SU-DHL-6 (cell line): ENCODE measurements around the gene MROH8.

ENCODE experiments used
- EZH2phosphoT487 ChIP-seq: fragments of 200-600 bp; sonication (generic), shearing (Covaris generic); conservative IDR thresholded peaks from 2 replicates; pipeline ENCODE4 v1.6.1; 2018; ENCODE audit warnings: mild to moderate bottlenecking, antibody characterized with exemption, low read length, moderate library complexity, mixed read lengths
- TF ChIP-seq, protein P1 (sequence below): fragments of 200-600 bp; sonication (generic); IDR thresholded peaks from one replicate; pipeline ENCODE4 v1.5.1; 2017; ENCODE audit warnings: antibody characterized with exemption, mild to moderate bottlenecking, low read length, moderate library complexity; ENCODE audit not compliant: insufficient read depth, poor library complexity, severe bottlenecking

DNA sequence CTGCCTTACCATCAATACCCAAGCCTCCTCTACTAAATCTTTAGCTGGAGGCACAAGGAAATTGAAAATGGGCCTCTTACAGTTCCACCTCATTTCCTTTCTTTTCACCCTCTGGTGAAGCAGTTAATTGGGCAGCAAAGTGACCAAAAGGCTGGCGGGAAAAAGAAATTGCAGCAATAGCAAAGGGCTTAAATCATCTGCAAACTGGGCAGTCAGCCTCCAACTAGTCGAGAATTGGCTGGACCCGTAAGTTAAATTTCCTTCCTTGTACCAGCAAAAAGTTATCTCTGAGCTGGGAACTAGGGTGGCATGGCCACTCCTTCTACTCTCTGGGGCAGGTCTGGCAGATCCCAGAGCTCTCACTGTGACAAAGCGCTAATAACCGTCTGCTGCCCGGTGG, 48.7 kb upstream of the MROH8 start:
- TF ChIP-seq, protein P1, sequence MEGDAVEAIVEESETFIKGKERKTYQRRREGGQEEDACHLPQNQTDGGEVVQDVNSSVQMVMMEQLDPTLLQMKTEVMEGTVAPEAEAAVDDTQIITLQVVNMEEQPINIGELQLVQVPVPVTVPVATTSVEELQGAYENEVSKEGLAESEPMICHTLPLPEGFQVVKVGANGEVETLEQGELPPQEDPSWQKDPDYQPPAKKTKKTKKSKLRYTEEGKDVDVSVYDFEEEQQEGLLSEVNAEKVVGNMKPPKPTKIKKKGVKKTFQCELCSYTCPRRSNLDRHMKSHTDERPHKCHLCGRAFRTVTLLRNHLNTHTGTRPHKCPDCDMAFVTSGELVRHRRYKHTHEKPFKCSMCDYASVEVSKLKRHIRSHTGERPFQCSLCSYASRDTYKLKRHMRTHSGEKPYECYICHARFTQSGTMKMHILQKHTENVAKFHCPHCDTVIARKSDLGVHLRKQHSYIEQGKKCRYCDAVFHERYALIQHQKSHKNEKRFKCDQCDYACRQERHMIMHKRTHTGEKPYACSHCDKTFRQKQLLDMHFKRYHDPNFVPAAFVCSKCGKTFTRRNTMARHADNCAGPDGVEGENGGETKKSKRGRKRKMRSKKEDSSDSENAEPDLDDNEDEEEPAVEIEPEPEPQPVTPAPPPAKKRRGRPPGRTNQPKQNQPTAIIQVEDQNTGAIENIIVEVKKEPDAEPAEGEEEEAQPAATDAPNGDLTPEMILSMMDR, result no peak
- TF ChIP-seq EZH2phosphoT487, result no peak
